GM19455 (cell line): ENCODE data around the gene DERL3.

Experiments used
- ATAC-seq: cut with Tn5 transposase; IDR thresholded peaks from one replicate; pipeline ENCODE4 v1.9.1; 2021; ENCODE audit not compliant: unreplicated experiment

DERL3 gene

DNA sequence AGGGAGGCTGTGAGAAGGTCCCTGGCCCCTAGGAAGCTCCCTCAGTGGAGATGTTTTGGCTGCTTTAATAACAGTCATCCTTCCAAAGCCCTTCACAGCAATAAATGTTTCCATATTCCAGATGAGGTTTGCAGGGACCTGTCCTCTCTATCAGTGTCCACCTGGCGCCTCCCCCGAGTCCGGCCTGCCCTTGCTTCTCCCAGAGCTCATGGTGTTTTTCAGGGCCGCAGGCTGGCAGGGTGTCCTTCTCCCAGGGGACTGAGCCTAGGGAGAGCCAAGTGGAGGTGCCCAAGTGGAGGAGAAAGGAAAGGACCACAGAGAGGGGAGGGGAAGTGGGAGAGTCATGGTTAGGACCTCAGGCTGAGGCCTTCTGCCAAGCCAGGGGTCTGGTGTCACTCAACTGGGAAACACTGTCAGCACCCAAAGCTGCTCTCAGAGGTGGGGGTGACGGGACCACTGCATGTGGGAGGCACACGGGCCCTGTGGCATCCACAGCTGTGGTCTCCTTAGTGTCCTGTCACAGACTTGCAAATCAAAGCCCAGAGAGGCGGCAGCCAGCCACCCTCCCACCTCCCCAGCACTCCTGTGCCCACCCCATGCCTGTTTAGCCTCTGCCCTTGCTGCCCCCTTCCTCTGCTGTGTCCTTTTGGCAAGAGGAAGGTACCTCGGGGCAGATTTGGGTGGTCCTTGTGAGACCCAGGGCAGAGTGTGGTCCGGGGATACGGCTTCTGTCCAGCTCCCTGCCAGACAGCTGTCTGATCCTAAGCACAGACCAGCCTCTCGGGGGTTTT is 6.4 kb downstream of the DERL3 start:
- ATAC-seq, result no peak

GRCh38 chr22:23831781-23832180 is 7.0 kb downstream of the DERL3 start:
- no peak for ATAC-seq

DNA sequence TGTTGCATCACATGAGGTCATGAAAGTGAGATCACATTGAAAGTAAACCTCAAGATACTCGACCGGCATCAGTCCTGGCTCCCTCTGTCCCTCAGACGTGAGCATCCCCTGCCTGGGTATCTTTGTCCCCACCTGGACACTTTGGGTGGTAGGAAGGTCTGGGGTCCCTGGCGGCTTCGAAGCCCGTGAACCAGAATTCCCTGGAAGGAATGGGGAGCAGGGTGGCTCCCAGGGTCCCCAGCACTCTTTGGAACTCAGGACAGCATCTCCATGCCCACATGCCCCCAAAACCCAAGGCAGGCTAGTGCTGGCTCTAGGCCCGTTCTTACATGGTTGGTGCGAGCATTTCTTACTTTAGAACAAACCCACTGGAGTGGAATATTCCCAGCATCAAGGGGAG is 7.5 kb downstream of the DERL3 start:
- ATAC-seq, result no peak

DNA sequence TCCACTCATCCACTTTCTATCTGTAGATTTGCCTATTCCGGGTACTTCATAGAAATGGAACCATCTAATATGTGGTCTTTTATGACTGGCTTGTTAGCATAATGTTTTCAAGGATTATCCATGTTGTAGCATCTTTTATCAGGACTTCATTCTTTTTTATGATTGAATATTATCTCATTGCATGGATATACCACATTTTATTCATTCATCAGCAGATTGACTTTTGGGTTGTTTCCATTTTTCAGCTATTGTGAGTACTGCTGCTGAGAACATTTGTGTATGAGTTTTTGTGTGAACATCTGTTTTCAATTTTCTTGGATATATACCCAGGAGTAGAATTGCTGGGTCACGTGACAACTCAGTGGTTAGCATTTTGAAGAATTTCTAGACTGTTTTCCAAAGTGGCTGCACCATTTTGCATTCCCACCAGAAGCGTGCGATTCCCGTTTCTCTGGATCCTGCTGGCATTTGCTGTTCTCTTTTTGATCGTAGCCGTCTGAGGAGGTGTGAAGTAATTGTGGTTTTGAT is 8.9 kb downstream of the DERL3 start:
- ATAC-seq, result no peak

DNA sequence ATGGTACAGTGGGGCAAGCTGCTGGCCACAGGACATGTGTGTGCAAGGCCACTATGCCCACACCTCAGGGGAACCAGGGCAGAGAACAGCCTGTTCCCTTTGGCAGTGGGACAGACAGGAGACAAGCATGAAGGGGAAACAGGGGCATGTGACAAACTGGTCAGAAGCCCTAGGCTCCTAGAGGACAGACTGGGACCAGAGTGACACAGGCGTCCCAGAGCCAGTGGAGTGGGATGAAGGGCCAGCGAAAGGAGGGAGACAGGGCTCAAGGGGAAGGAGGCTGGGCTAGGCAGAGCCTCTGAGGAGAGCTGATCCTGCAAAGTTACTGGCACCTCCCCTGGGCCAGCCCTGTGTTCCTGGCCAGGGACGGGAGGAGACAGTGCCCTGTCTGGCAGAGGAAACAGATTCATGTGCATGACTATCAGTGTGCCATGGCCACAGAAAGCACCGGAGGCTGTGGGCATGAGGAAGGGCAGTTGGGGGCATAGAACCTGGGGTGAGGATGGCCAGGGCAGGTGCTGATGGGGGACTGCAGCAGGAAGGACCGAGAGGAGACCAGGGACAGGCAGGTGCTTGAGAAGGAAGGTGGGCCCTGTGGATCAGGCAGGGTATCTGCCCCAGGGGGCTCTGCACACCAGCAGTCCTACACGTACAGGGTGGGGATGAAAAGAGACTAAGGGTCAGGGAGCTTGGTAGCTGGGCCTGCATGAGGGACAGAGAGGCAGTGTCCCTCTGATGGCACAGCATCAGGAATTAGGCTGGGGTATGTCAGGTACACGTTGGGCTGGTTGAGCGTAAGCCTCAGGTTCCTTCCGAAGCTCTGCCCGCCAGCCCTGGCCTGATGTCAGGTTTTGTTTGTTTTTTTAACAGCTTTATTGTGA is 9.8 kb downstream of the DERL3 start:
- ATAC-seq, result no peak

DNA sequence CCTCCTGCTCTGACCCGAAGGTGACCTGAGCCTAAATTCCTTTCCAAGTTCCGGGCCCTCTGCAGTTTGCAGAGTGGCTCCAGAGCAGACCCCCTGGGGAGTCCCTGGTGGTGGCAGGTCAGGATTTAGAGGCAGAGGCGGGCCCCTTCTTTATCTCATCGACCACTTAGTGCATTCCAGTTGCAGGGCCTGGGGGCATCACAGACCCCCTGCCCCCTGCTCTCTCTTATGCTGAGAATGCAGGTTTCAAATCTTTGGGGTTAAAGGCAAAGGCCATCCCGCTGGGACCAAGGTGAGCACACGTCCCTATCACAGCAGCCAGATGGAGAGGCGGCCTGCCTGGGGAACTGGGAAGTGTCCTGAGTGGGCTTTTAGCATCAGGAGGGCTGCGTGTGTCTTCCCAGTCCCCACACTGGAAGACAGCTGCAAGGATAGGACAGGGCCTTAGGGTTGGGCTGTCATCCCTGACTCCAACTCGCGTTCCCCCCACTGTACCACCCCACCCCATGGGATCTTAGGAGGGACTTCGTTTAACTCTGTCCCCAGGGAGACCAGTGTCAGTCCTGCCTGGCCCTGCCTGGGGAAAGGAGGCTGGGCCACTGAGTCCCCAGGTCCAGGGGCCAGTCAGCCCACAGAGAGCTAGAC is 11.3 kb downstream of the DERL3 start:
- ATAC-seq, result no peak

DNA sequence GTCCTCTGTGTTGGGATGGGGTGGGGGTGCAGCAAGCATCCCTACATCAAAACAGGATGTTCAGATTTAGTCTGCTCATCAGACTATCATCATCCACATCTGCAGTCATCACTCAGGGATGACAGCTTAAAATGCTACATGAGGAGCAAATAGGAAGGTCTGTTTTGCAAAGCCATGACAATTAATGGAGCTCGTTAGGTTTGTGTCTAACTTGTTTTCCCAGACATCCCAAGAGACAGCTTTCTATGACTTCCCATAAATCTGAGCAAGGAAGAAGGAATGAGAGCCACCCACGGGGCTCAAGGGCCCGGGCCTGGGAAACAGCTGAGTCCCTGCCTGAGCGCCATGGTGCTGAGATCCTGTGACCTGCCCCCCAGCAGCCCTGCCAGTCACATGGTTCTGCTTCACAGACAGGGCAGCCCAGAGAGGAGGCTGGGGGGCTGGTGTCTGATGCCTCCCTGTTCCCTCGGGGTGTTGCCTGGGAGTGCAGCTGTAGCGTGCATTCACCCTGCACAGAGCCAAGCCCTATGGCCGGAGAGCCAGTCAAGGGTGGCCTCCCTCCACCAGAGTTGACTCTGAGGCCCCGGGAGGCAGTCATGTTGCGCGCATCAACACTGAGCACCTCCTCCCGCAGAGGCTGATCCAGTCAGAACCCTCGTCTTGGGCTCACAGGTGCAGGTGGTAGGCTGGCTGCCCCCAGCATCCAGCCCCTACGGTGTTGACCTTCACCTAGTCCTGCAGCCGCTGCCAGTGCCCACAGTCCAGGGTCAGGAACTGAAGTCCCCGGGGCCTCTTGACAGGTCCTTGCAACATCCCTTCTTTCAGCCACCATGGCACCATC is 12.1 kb downstream of the DERL3 start:
- ATAC-seq, result no peak

- ATAC-seq, result no peak
Measured at GRCh38 chr22:23825246-23825905, 13.4 kb downstream of the DERL3 start.

- no peak for ATAC-seq
Measured at GRCh38 chr22:23824476-23825245, 14.1 kb downstream of the DERL3 start.

- ATAC-seq, result no peak
Measured at GRCh38 chr22:23823331-23823791, 15.4 kb downstream of the DERL3 start.

- ATAC-seq, result no peak
Measured at GRCh38 chr22:23822101-23822671, 16.6 kb downstream of the DERL3 start.

DNA sequence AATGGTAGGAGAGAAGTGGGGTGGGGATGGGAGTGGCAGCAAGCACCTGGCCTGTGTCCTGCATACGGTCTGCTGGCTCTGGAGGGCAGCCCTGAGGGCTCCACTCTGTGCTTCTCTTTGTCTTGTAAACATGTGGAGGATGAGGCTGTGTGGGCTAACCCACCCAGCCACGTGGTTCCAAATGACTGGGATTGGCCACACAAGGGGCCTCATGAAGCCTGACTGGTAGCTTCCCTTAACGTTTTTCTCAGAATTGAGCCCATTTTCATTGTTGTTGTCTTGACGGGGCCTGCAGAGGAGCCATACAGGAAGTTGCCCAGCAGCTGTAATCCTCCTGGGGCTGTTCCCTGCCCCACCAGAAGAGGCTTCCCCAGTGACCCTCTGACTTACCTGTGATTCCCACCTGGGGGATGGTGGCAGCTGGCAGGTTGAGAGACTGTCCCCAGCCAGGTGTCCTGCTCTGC is 18.0 kb downstream of the DERL3 start:
- ATAC-seq, result no peak

DNA sequence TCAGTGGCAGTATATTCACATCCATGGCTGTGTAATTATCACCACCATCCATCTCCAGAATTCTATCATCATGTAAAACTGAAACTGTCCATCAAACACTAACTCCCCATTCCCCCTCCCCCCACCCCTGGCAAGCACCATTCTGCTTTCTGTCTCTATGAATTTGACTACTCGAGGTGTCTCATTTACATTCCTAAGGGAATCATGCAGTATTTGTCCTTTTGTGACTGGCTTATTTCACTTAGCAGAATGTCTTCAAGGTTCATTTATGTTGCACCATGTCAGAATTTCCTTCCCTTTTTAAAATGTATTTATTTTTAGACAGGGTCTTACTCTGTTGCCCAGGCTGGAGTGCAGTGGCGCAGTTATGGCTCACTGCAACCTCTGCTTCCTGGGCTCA is 20.3 kb downstream of the DERL3 start:
- ATAC-seq, result no peak

GRCh38 chr22:23817146-23817545 is 21.7 kb downstream of the DERL3 start:
- no peak for ATAC-seq

GRCh38 chr22:23816156-23816976 is 22.4 kb downstream of the DERL3 start:
- no peak for ATAC-seq

DNA sequence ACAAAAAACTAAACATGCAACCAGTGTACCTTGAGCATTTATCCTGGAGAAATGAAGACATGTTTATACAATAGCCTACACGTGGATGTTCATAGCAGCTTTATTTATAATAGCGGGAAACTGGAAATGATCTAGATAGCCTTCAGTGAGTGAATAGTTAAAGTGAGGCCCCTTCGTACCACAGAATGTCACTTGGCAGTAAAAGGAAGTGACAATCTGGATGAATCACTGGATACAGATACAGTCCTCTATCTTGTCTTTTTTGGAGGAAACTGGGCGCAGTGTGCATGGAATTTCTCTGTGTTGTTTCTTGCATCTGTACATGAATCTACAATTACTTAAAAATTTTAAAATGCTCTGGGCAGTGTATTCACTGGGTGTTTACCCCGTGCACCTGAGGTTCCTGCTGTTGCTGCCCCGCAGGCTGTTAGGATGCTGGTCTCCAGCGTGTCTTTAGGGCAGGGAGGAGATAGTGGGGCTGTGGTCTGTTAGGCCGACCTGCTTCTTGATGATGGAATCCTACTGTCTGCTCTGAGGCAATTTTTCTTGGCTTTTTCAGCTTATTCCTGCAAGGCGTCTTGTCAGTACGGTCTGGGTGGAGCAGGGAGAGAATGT is 23.2 kb downstream of the DERL3 start:
- no peak for ATAC-seq

DNA sequence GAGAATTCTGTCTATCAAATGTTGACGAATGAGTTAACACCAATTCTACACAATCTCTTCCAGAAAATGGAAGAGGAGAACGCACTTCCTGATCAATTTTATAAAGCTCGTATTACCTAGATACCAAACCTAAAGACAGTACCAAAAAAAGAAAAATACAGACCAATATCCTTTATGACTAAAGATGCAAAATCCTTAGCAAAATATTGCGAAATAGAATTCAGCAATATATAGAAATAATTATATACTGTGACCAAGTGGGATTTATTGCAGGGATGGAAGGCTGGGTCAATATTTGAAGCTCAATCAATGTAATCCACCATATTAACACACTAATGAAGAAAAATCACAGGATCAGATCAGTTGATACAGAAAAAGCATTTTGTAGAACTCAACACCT is 26.4 kb downstream of the DERL3 start:
- ATAC-seq, result no peak
